Activated CD8-positive, alpha-beta memory T cell treated with anti-CD3 and anti-CD28 coated beads, Interleukin-2, amount 50 U/mL, for 48 hours (primary cell): ENCODE results near the gene COQ2.
"Not testable (repeated sequence)": the region's sequence is repeated elsewhere in the genome, so short reads cannot be mapped to it uniquely, and the experiment has no call there.

Experiments
- DNase-seq: peaks from one replicate; pipeline ENCODE4 v3.0.0-alpha.2; 2020

The COQ2 gene

GRCh38 chr4:83282049-83282535, 2.5 kb downstream of the COQ2 start:
- DNase-seq, result no peak

GRCh38 chr4:83281307-83281706, 3.3 kb downstream of the COQ2 start:
- DNase-seq, result no peak

DNA sequence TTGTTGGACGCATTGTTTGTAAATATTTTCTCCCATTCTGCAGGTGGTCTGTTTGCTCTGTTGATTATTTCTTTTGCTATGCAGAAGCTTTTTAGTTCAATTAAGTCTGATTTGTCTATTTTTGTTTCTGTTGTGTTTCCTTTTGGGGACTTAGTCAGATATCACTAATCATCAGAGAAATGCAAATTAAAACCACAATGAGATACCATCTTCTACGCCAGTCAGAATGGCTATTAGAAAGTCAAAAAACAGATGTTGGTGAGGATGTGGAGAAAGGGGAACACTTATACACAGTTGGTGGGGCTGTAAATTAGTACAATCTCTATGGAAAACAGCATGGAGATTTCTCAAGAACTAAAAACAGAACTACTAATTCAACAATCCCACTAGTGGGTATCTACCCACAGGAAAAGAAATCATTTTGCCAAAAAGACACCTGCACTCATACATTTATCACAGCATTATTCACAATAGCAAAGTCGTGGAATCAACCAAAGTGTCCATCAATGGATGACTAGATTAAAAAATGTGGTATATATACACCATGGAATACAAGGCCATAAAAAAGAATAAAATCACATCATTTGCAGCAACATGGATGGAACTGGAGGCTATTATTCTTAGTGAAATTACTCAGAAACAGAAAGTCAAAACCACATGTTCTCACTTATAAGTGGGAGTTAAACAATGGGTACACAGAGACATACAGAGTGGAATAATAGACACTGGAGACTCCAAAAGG, 8.1 kb downstream of the COQ2 start:
- DNase-seq, result no peak

DNA sequence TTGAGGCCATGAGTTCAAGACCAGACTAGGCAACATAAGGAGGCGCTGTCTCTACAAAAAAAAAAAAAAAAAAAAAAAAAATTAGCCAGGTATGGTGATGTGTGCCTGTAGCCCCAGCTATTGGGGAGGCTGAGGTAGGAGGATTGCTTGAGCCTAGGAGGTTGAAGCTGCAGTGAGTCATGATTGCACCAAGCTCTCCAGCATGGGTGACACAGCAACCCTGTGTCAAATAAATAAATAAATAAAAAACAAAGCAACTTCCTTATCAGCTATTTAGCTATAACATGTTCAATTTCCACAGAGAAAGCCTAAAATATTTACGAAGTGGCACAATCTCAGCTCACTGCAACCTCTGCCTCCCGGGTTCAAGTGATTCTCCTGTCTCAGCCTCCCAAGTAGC, 10.7 kb downstream of the COQ2 start:
- DNase-seq, result not testable (repeated sequence)

DNA sequence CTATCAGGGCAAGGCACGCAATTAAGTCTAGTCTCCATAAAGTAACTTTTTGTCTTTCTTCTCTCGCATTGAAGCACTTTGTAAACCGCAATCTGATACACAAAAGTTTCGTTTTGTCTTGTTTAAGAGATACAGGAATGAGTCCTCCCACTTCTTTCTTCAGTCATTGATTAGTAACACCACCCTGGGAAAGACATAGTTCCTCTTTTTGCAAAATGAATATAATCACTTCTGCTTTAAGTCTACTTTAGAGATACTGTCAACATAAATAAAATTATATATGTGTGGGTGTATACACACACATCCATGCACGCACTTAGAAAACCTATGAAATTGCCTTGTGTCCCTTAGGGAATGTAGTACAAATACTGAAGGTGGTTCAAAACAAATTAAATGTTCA, 11.7 kb downstream of the COQ2 start:
- DNase-seq, result no peak

GRCh38 chr4:83269256-83269655, 15.3 kb downstream of the COQ2 start:
- no peak for DNase-seq

DNA sequence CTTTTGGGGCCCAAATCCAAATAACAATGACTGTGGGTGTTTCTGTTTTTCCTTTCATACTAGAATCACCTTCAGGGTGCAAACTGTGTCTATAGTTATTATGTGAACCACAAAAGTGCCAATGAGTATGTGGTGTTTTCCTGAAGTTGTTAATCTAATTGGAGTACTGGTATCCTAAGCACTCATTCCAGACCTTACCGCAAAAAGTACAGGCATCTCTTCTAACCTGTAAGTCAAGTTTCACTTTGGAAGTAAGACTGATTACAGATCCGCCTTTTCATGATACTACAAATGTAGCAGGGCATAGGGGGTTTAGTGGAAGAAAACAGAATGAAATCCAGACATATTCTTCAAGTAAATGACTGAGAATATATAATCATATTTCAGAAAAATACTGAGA, 16.1 kb downstream of the COQ2 start:
- DNase-seq, result no peak

DNA sequence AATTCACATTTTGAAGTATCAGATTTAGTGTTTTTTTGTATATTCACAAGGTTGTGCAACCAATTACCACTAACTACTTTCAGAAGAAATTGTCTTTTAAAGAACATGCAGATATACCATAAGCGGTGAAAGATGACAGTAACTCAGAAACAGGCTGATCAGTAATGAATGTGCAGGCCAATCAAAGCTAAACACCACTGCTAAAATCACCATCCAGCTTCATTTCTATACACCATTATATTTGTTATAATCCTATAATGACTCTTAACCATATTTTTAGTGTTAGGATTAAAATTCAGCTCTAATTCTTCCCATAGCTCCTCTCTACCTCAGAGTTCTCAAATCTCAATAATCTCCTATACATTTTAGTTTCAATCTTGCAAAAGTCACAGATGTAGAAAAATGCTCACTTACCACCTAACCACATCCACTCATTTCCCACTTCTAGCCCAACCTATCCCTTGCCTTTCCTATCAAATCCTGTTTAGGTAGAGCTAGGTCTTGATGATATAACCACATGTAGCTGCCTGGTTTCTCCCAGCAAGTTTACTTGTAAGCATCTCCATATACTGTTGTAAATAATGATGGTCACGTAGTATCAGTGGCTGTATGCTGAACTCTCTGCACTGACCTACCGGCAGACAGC, 16.6 kb downstream of the COQ2 start:
- no peak for DNase-seq

DNA sequence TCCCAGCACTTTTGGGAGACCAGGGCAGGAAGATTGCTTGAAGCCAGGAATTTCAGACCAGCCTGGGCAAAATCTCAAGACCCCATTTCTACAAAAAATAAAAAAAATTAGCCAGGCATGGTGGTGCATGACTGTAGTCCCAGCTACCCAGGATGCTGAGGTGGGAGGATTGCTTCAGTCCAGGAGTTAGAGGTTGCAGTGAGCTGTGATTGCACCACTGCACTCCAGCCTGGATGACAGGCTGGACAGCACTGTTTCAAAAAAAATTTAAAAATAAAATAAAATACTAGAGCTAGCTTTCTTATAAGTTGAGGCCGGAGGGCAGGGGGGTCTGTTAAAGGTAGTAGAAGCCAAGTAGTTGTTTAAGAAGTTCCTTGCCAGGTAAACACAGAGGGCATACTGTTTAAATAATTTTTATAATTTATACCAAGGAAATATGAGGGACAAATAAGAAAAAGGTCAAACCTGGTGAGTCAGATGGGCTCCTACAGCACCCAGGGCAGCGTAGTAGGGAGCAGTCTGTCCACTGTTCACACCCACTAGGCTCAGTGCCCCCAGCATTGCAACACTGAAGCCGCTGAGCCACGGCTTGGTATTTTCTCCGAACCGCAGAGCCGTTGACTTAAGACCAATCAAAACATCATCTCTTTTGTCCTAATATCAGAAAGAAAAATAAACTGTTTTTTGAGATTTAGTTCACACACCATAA, 17.3 kb downstream of the COQ2 start:
- no peak for DNase-seq

GRCh38 chr4:83266689-83267088, 17.9 kb downstream of the COQ2 start:
- DNase-seq, result no peak

GRCh38 chr4:83263106-83263505, 21.5 kb downstream of the COQ2 start:
- DNase-seq, result no peak

DNA sequence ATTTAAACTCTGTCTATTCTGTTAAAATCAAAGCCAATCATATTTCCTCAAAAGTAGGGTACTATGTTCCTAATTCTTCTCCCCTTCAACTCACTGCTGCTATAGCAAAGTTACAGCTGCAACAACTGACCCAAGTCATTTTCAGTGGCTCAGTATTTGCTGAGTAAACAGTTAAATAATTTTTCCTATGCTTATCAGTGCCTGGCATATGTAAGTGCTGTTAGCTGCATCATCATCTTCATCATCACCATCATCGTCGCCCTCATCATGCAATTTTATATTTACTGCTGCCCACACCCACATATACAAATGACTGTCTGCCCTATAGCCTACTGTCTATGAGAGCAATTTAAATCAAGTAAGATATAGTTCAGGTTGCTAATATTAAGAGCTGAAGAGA, 21.9 kb downstream of the COQ2 start:
- DNase-seq, result no peak

GRCh38 chr4:83261307-83261706, 23.3 kb downstream of the COQ2 start:
- no peak for DNase-seq

- no peak for DNase-seq
Measured at GRCh38 chr4:83259586-83259985, 25.0 kb downstream of the COQ2 start.

- no peak for DNase-seq
Measured at GRCh38 chr4:83258461-83258860, 26.1 kb downstream of the COQ2 start.

DNA sequence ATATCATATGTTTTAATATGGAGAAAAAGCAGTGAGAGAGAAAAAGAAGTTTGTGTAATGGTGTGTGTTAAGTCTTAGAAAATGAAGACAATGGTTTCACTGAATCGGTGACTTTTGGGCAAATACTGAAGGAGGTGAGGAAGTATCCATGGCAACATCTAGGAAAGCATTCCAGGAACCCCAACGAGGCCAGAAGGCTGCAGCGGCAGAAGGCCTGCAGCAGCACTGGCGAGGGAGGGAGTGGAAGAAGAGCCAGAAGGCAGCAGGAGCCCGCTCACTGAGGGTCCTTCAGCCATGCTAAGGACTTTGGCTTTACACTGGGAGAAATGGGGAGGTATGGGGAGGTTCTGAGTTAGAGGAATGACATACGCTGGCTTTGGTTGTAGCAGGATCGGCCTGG, 26.8 kb downstream of the COQ2 start:
- DNase-seq, result no peak

DNA sequence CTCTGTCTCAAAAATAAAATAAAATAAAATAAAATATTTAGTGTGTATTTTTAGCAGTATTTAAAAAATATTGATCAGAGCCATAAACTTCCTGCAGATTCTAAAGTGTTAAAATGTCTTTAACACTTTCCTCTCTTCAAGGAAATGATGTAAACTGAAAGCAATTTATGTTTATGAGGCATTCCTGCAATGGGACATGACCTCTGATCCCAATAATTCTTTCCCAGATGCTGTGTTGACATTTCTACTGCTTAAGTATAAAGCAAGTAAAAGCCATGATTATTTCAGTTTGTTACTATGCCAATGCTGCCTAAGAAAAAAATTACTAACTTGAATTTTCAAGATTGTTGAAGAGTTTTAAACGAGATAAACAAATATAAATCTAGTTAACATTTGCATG, 29.0 kb downstream of the COQ2 start:
- DNase-seq, result no peak

- DNase-seq, result peak; percentile 71
Measured at GRCh38 chr4:83252782-83253405, 31.7 kb downstream of the COQ2 start.

DNA sequence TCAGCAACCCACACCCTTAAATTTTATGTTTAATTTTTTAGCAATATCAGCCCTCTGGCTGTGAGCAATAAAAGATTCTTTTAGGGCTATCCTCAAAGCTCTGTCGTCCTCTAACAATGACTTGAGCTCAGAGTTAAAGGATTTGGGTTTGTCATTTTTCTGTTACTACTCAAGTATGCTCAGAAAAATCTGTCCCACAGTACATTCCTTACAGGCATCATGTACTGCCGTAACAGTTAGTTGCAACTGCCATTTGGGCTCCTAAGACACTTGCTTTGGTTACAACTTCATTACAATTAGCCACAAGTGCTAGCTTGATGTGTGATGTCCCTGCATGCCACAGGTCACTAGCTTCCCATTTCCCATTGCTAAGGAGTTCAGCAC, 33.2 kb downstream of the COQ2 start:
- no peak for DNase-seq

GRCh38 chr4:83250687-83251446, 33.7 kb downstream of the COQ2 start:
- no peak for DNase-seq

DNA sequence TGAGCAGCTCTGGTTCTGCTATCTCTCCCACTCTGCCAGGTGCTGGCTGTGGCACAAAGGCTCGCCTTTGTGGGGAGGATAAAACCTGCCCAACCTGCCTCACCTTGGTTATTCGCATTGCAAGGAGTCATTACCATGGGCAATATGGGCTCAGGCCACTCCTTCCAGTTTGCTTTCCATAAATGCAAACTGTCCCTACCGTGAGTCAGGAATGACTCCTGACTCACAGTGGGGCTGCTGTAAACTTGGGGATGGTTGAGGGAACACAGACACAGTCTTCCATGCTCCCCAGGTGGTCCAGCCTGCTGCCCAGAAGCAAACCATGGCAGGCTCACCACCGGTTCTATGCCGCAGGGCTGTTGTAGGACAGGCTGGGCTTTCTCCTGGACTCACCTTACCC, 36.1 kb downstream of the COQ2 start:
- no peak for DNase-seq

- no peak for DNase-seq
Measured at GRCh38 chr4:83247415-83248357, 36.9 kb downstream of the COQ2 start.
